HG02870 (cell line): Measurements from ENCODE around the gene DDX10.

Experiments
- ATAC-seq: cut with Tn5 transposase; IDR thresholded peaks from one replicate; pipeline ENCODE4 v1.9.1; 2021; ENCODE audit warnings: mild to moderate bottlenecking, moderate library complexity; ENCODE audit not compliant: unreplicated experiment

Gene DDX10

GRCh38 chr11:108966978-108967377, 302.1 kb downstream of the DDX10 start:
- ATAC-seq = no peak

GRCh38 chr11:108967571-108967970, 302.7 kb downstream of the DDX10 start:
- no peak for ATAC-seq

- ATAC-seq = no peak
These were observed 305.5 kb downstream of the DDX10 start for GRCh38 chr11:108970221-108970991.

GRCh38 chr11:108973402-108974162, 308.7 kb downstream of the DDX10 start:
- no peak for ATAC-seq

GRCh38 chr11:108975026-108975425, 310.2 kb downstream of the DDX10 start:
- ATAC-seq = no peak

GRCh38 chr11:108975641-108976071, 310.8 kb downstream of the DDX10 start:
- no peak for ATAC-seq

- no peak for ATAC-seq
These were observed 319.0 kb downstream of the DDX10 start for GRCh38 chr11:108983636-108984420.

GRCh38 chr11:108984523-108984922, 319.7 kb downstream of the DDX10 start:
- ATAC-seq = no peak

- ATAC-seq = no peak
These were observed 320.5 kb downstream of the DDX10 start for GRCh38 chr11:108985236-108985944.

GRCh38 chr11:108985945-108986279, 321.0 kb downstream of the DDX10 start:
- ATAC-seq = no peak
